Measurements from ENCODE around the gene SLC22A5. TPM values are rescaled to one million over a fixed set of nuclear protein-coding genes. Genes with fewer than 3 reads are reported as not detected.
A peak's percentile ranks its signal among the peaks of the same experiment; 100 is the strongest.

SLC22A5 gene
- total RNA-seq, 2 experiments from 2014 or later: 0.36 to 0.88 TPM

GRCh38 chr5:132342291-132343180 lies 27.0 kb upstream of the SLC22A5 start:
- intact Hi-C loops (cut with micrococcal nuclease; ENCODE audit: unreplicated experiment): no loop called here
- no peak overlapping the region for H3K4me3 ChIP-seq (ENCODE audit: low read depth, low read length, poor library complexity, severe bottlenecking)
- no peaks in the 10 kb centered on the region for H3K4me1 ChIP-seq (ENCODE audit: insufficient read depth, low read length, poor library complexity, severe bottlenecking)
- no peaks in the 10 kb centered on the region for H3K9me2 ChIP-seq (ENCODE audit: insufficient read depth, low read length)
- H2AFZ ChIP-seq (ENCODE audit: low read length): no peak overlapping the region
- H3K9me3 ChIP-seq (ENCODE audit: low read length): no peaks in the 10 kb centered on the region
- no peaks in the 10 kb centered on the region for H3K79me2 ChIP-seq (ENCODE audit: insufficient read depth, low read depth, low read length)
- H3K27ac ChIP-seq (ENCODE audit: low read depth, low read length, poor library complexity, severe bottlenecking): no peak overlapping the region
- POLR2A ChIA-PET: no interaction called here
- no peaks in the 10 kb centered on the region for H4K20me1 ChIP-seq (ENCODE audit: insufficient read depth, low read length)
- DNase-seq (ENCODE audit: low spot score): no peak
- no peaks in the 10 kb centered on the region for H3K36me3 ChIP-seq (ENCODE audit: insufficient read depth, low read length)
- no TSS peak for BruUV-seq (replicated peaks)
- H3K4me2 ChIP-seq (ENCODE audit: low read length): no peak overlapping the region
- CTCF ChIA-PET (ENCODE audit: unreplicated experiment): no interaction called here
- TF ChIP-seq CTCF (conservative IDR thresholded peaks at IDR 0.05; ENCODE audit: low read length) (peak; percentile 28; the same call in 1 of the 2 replicates), EZH2phosphoT487 (IDR thresholded peaks at IDR 0.05; ENCODE audit: borderline replicate concordance, low read depth, low read length) (no peak)

- H4K20me1 ChIP-seq (ENCODE audit: insufficient read depth, low read length): no peaks in the 10 kb centered on the region
- no peaks in the 10 kb centered on the region for H3K9me2 ChIP-seq (ENCODE audit: insufficient read depth, low read length)
- intact Hi-C loops (cut with micrococcal nuclease; ENCODE audit: unreplicated experiment): no loop called here
- H3K27ac ChIP-seq (ENCODE audit: low read depth, low read length, poor library complexity, severe bottlenecking): no peak overlapping the region
- no peaks in the 10 kb centered on the region for H3K4me1 ChIP-seq (ENCODE audit: insufficient read depth, low read length, poor library complexity, severe bottlenecking)
- BruUV-seq (replicated peaks): no TSS peak
- no peaks in the 10 kb centered on the region for H3K36me3 ChIP-seq (ENCODE audit: insufficient read depth, low read length)
- H3K4me2 ChIP-seq (ENCODE audit: low read length): no peak overlapping the region
- ChIA-PET POLR2A (interaction anchor here (0.7 kb wide), 1 partner anchor 9 kb away, joined by 5 read pairs; no protein-coding TSS in a partner anchor), CTCF (ENCODE audit: unreplicated experiment) (interaction anchor here (0.5 kb wide), 1 partner anchor 37 kb away, joined by 3 read pairs; no protein-coding TSS in a partner anchor)
- no peak overlapping the region for H2AFZ ChIP-seq (ENCODE audit: low read length)
- no peak overlapping the region for H3K4me3 ChIP-seq (ENCODE audit: low read depth, low read length, poor library complexity, severe bottlenecking)
- H3K79me2 ChIP-seq (ENCODE audit: insufficient read depth, low read depth, low read length): no peaks in the 10 kb centered on the region
- no peak for DNase-seq (ENCODE audit: low spot score)
- TF ChIP-seq CTCF (conservative IDR thresholded peaks at IDR 0.05; ENCODE audit: low read length) (no peak), EZH2phosphoT487 (IDR thresholded peaks at IDR 0.05; ENCODE audit: borderline replicate concordance, low read depth, low read length) (no peak)
- H3K9me3 ChIP-seq (ENCODE audit: low read length): no peaks in the 10 kb centered on the region
Observed at GRCh38 chr5:132344775-132345514, 24.6 kb upstream of the SLC22A5 start.

Data from OCI-LY7 (cell line).